A673 (cell line): ENCODE data around the gene BBS12. TPM values are rescaled to one million over a fixed set of nuclear protein-coding genes. Genes with fewer than 3 reads are reported as not detected.

Experiments
- BruUV-seq: library from RNA; stranded (reverse); fragments of 400-500 nt; replicated peaks from 2 replicates; lab custom pipeline; 2021; lab: Mats Ljungman, UMichigan
- CTCF ChIA-PET: fragments of 300-600 bp; sonication (Branson Sonifier 250); formaldehyde crosslinking; loops from one replicate; lab custom pipeline; 2022; ENCODE audit warnings: antibody characterized with exemption; lab: Charles Lee
- POLR2A ChIA-PET: fragments of 300-600 bp; sonication (Branson Sonifier 250); formaldehyde crosslinking; loops from one replicate; lab custom pipeline; 2022; ENCODE audit warnings: antibody characterized with exemption; ENCODE audit not compliant: low non-redundant PET; lab: Charles Lee
- DNase-seq: peaks from one replicate; pipeline ENCODE4 v3.0.0-alpha.2; 2015; ENCODE audit warnings: low spot score
- H3K27ac ChIP-seq: fragments of 200-600 bp; sonication (generic); 2 replicates; pipeline ENCODE4 v1.5.1; 2016; ENCODE audit warnings: mixed run types, low read depth, mild to moderate bottlenecking, mixed read lengths, antibody characterized with exemption, low read length; ENCODE audit not compliant: poor library complexity, severe bottlenecking
- H3K27me3 ChIP-seq: fragments of 200-600 bp; sonication (generic); replicated peaks from 2 replicates; pipeline ENCODE4 v1.6.1; 2017; ENCODE audit warnings: mixed run types, low read depth, mild to moderate bottlenecking, mixed read lengths, antibody characterized with exemption, low read length; ENCODE audit not compliant: insufficient read depth, poor library complexity
- H3K36me3 ChIP-seq: fragments of 200-600 bp; sonication (generic); 2 replicates; pipeline ENCODE4 v1.6.1; 2016; ENCODE audit warnings: mixed run types, mild to moderate bottlenecking, mixed read lengths, antibody characterized with exemption, low read length; ENCODE audit not compliant: insufficient read depth, poor library complexity, severe bottlenecking
- H3K4me1 ChIP-seq: fragments of 200-600 bp; sonication (generic); 2 replicates; pipeline ENCODE4 v1.6.1; 2017; ENCODE audit warnings: mixed run types, mild to moderate bottlenecking, mixed read lengths, antibody characterized with exemption, low read length; ENCODE audit not compliant: insufficient read depth, poor library complexity, severe bottlenecking
- H3K4me3 ChIP-seq: fragments of 200-600 bp; sonication (generic); 2 replicates; pipeline ENCODE4 v1.5.1; 2016; ENCODE audit warnings: low read depth, mixed run types, mild to moderate bottlenecking, mixed read lengths, low read length; ENCODE audit not compliant: poor library complexity, severe bottlenecking
- H3K9me3 ChIP-seq: fragments of 200-600 bp; sonication (generic); 2 replicates; pipeline ENCODE4 v1.6.1; 2016; ENCODE audit warnings: mixed run types, low read depth, mild to moderate bottlenecking, mixed read lengths, antibody characterized with exemption, low read length; ENCODE audit not compliant: poor library complexity, severe bottlenecking
- EZH2 ChIP-seq: fragments of 200-600 bp; sonication (generic); IDR thresholded peaks from 2 replicates; pipeline ENCODE4 v1.6.1; 2017; ENCODE audit warnings: borderline replicate concordance, low read depth, mild to moderate bottlenecking, mixed read lengths, antibody characterized with exemption, low read length; ENCODE audit not compliant: poor library complexity, severe bottlenecking
- intact Hi-C: fragments of 100-400 bp; cut with micrococcal nuclease; formaldehyde crosslinking; loops from one replicate; pipeline ENCODE4 v1.10.0; 2022; ENCODE audit not compliant: unreplicated experiment
- total RNA-seq: library from RNA; stranded (reverse); gene quantifications from 2 replicates; pipeline ENCODE4 v1.2.3, GENCODE V29; 2021
- TF ChIP-seq, protein P1 (sequence below): fragments of 300-800, 200-600 bp; sonication (generic); conservative IDR thresholded peaks from 2 replicates; pipeline ENCODE4 v1.5.1; 2017; ENCODE audit warnings: low read depth, mild to moderate bottlenecking, antibody characterized with exemption, low read length, moderate library complexity, mixed read lengths

Gene BBS12
- total RNA-seq, 1 experiment from 2014 or later = 1.9 TPM

DNA sequence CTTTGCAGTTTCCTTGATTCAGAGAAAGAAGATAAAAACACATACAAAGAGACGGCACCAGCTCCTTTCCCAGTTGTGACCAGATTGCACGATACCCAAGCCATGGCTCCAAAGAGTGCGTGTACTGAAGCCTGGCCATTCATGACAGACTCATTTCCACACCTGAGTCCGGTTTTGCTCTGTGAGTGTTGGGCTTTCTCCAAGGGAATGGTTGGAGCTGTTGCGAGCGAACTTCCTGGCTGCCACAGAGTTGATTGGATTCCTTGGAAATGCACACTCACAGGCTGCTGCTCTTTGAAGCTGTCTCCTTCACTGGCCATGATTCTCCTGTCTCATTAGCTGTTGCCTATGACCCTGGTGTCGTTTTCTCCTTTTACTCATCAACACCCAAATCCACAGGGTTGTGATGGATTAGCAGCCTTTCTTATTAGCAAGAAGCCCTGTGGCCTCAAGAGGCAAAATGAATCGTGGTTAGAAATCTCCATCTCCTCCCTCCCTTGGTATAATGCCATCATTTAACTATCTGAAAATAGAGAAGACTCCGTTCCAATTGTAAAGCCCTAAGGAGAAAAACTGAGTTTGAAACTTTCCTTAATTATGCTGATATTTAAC, 43.9 kb upstream of the BBS12 start:
- Histone ChIP-seq H3K4me1 (no peaks in the 10 kb centered on the region), H3K36me3 (no peaks in the 10 kb centered on the region), H3K27ac (no peak overlapping the region), H3K9me3 (no peaks in the 10 kb centered on the region), H3K27me3 (no peaks in the 10 kb centered on the region), H3K4me3 (no peak overlapping the region)
- intact Hi-C loops = no loop called here
- no TSS peak for BruUV-seq
- ChIA-PET POLR2A (no interaction called here), CTCF (no interaction called here)
- DNase-seq = no peak
- TF ChIP-seq, protein P1, sequence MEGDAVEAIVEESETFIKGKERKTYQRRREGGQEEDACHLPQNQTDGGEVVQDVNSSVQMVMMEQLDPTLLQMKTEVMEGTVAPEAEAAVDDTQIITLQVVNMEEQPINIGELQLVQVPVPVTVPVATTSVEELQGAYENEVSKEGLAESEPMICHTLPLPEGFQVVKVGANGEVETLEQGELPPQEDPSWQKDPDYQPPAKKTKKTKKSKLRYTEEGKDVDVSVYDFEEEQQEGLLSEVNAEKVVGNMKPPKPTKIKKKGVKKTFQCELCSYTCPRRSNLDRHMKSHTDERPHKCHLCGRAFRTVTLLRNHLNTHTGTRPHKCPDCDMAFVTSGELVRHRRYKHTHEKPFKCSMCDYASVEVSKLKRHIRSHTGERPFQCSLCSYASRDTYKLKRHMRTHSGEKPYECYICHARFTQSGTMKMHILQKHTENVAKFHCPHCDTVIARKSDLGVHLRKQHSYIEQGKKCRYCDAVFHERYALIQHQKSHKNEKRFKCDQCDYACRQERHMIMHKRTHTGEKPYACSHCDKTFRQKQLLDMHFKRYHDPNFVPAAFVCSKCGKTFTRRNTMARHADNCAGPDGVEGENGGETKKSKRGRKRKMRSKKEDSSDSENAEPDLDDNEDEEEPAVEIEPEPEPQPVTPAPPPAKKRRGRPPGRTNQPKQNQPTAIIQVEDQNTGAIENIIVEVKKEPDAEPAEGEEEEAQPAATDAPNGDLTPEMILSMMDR = no peak
- TF ChIP-seq EZH2 = no peak

DNA sequence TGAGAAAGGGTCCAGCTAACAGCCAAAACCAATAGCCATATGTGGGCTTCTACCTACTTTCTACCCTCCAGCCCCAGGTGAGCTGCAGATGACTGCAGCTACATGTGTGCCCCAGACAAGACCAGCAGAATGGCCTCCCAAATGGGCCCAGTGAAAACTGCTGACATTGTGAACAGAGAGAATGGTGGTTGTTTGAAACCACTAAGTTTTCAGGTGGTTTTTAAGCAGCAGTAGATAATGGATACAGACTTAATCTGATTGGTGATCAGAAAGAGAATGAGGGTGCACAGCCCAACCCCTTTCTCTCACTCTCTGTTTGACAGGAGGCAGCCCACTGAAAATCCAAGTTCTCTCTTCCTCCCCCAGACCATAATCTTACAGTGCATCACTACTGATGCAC, 42.5 kb upstream of the BBS12 start:
- Histone ChIP-seq H3K4me1 (no peaks in the 10 kb centered on the region), H3K27me3 (no peaks in the 10 kb centered on the region), H3K4me3 (no peak overlapping the region), H3K9me3 (no peaks in the 10 kb centered on the region), H3K27ac (no peak overlapping the region), H3K36me3 (no peaks in the 10 kb centered on the region)
- POLR2A ChIA-PET = no interaction called here
- no TSS peak for BruUV-seq
- intact Hi-C loops = no loop called here
- CTCF ChIA-PET = no interaction called here
- TF ChIP-seq, protein P1 = no peak
- no peak for TF ChIP-seq EZH2
- DNase-seq = no peak

DNA sequence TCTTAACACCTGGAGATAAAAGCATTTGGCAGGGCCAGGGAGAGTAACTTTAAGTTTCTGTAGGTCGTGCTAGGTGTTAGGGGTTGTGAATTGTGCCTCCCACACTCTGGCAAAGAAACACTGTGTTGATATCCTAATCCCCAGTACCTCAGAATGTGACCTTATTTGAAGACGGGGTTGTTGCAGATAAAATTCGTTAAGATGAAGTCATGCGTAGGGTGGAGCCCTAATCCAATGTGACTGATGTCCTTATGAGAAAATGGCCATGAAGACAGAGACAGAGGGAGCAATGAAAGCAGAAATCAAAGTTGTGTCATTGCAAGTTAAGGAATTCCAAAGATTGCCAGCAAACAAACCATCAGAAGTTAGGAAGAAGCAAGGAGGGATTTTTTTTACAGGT, 40.5 kb upstream of the BBS12 start:
- H3K27ac ChIP-seq = no peak overlapping the region
- POLR2A ChIA-PET = no interaction called here
- no peaks in the 10 kb centered on the region for H3K27me3 ChIP-seq
- CTCF ChIA-PET = no interaction called here
- TF ChIP-seq EZH2 = no peak
- TF ChIP-seq, protein P1 = no peak
- H3K4me1 ChIP-seq = no peaks in the 10 kb centered on the region
- no peak for DNase-seq
- intact Hi-C loops = no loop called here
- no peaks in the 10 kb centered on the region for H3K36me3 ChIP-seq
- no peak overlapping the region for H3K4me3 ChIP-seq
- H3K9me3 ChIP-seq = no peaks in the 10 kb centered on the region
- BruUV-seq = no TSS peak
